ENCODE data around the gene HIGD1A.

Gene HIGD1A

GRCh38 chr3:42804106-42804830, at the start of gene HIGD1A:
Gene HIGD1A, minus strand, starts transcription at chr3:42804490. Its CDS starts 10,237 bp downstream, at chr3:42794253.
- DNase-seq (ENCODE audit: low read depth, low spot score) = peak; percentile 74

- no peak for DNase-seq (ENCODE audit: low read depth, low spot score)
Measured at GRCh38 chr3:42853739-42854302, 49.5 kb upstream of the HIGD1A start.

- no peak for DNase-seq (ENCODE audit: low read depth, low spot score)
Measured at GRCh38 chr3:42853056-42853455, 48.8 kb upstream of the HIGD1A start.

- no peak for DNase-seq (ENCODE audit: low read depth, low spot score)
Measured at GRCh38 chr3:42852441-42852840, 48.2 kb upstream of the HIGD1A start.

- DNase-seq (ENCODE audit: low read depth, low spot score) = no peak
Measured at GRCh38 chr3:42851228-42851834, 47.0 kb upstream of the HIGD1A start.

GRCh38 chr3:42850263-42850662, 46.0 kb upstream of the HIGD1A start:
- DNase-seq (ENCODE audit: low read depth, low spot score) = no peak

- no peak for DNase-seq (ENCODE audit: low read depth, low spot score)
Measured at GRCh38 chr3:42849017-42849416, 44.7 kb upstream of the HIGD1A start.

GRCh38 chr3:42847731-42848130, 43.4 kb upstream of the HIGD1A start:
- DNase-seq (ENCODE audit: low read depth, low spot score) = no peak

GRCh38 chr3:42846685-42847522, 42.6 kb upstream of the HIGD1A start:
- no peak for DNase-seq (ENCODE audit: low read depth, low spot score)

GRCh38 chr3:42844815-42845214, 40.5 kb upstream of the HIGD1A start:
- DNase-seq (ENCODE audit: low read depth, low spot score) = no peak

GRCh38 chr3:42844412-42844713, 40.1 kb upstream of the HIGD1A start:
- DNase-seq (ENCODE audit: low read depth, low spot score) = no peak

GRCh38 chr3:42843713-42844411, 39.6 kb upstream of the HIGD1A start:
- DNase-seq (ENCODE audit: low read depth, low spot score) = no peak

GRCh38 chr3:42841332-42841731, 37.0 kb upstream of the HIGD1A start:
- DNase-seq (ENCODE audit: low read depth, low spot score) = no peak

- DNase-seq (ENCODE audit: low read depth, low spot score) = peak; percentile 27
Measured at GRCh38 chr3:42839616-42840015, 35.3 kb upstream of the HIGD1A start.

GRCh38 chr3:42838571-42838970, 34.3 kb upstream of the HIGD1A start:
- DNase-seq (ENCODE audit: low read depth, low spot score) = no peak

- no peak for DNase-seq (ENCODE audit: low read depth, low spot score)
Measured at GRCh38 chr3:42836150-42837123, 32.1 kb upstream of the HIGD1A start.

- no peak for DNase-seq (ENCODE audit: low read depth, low spot score)
Measured at GRCh38 chr3:42831321-42831713, 27.0 kb upstream of the HIGD1A start.

GRCh38 chr3:42830437-42831320, 26.4 kb upstream of the HIGD1A start:
- DNase-seq (ENCODE audit: low read depth, low spot score) = no peak

GRCh38 chr3:42829628-42830436, 25.5 kb upstream of the HIGD1A start:
- no peak for DNase-seq (ENCODE audit: low read depth, low spot score)
